Renal cortical epithelial cell (primary cell): ENCODE results near the gene SSUH2. TPM values are rescaled to one million over a fixed set of nuclear protein-coding genes. Genes with fewer than 3 reads are reported as not detected.
A peak's percentile ranks its signal among the peaks of the same experiment; 100 is the strongest.

Source experiments
- DNase-seq: peaks from one replicate; pipeline ENCODE4 v3.0.0-alpha.2; 2011; ENCODE audit warnings: low read depth
- total RNA-seq: library from RNA; depleted of rRNA; stranded (reverse); fragments of >200 nt; gene quantifications from 2 replicates; pipeline ENCODE4 v1.2.3, GENCODE V29; 2014

SSUH2 gene
- total RNA-seq, 1 donor from 2014 or later, result not detected

- DNase-seq, result no peak
Measured at GRCh38 chr3:8608791-8609467, 35.7 kb downstream of the SSUH2 start.

DNA sequence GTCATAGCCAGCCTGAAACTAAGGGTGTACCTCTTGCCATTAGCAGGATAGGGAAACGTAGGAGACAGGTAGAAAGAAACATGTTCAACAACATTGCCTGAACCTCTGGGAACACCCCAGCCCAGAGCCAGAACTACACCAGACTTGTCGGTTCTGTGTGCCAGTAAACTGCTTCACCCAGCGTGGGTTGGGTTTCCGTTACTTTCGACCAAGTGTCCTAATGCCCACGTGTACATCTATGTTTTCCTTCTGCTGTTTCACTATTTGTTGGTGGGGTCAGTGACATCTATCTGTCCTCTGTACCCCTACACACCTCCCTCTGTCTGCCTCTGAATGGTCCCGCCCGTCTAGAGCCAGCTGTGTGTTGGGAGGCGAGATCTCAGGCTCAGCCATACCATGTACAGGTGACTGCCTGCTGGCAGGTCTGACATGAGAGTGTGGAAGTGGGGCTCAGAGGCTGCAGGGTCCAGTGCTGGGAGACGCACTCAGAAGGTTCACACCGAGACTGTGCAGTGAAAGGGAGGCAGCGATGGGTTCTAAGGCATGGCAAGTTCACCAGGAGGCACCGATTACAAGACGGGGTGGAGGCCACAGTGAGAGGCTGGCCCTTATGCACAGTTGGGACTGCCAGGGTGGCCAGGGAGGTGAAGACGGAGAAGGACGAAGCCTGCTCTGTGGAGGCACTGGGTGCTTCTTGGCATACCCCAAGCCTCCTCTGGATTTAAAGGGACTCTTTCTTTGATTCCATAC lies 36.4 kb downstream of the SSUH2 start:
- no peak for DNase-seq

GRCh38 chr3:8607234-8608040 lies 37.2 kb downstream of the SSUH2 start:
- peak; percentile 68 for DNase-seq

DNA sequence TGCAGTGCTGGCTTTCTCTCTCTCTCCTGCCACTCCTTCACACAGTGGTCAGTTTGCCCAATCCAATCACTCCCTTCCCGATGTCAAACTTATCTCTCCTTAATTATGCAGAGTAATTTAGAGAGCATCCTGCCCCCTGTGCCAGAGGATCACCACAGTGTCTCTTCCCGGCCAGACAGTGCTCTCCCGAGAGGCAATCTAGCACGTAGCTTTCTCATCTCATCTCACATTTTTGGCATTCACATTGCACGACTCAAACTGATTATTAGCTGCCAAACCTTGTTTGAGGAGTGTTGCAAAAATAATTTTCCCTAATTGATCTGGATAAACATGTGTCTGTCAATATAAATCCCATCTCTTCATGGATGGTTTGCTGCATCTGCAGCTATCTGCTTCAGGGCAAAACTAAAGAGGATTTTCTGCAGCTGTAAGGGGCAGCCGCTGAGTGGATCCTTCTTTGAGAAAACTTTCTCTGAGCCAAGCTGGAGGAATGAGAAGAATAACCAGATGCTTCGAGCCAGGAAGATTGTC lies 37.8 kb downstream of the SSUH2 start:
- DNase-seq, result no peak

DNA sequence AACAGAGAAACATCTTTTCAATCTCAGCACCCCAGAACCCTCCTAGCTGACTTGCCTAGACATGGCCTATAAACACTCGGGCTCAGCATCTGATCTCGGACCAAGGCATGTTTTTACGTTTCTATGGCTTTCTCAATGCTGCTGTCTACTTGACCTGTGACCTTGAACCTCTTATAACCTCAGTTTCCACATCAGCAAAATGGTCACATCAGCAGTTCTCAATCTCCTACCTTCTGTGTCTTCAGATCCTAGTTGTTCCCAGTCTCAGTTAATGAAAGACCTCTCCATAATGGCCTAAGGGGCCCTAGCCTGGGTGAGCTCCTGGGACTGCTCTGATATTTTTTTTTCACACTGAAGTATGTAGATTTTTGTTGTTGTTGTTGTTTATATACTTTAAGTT lies 39.6 kb downstream of the SSUH2 start:
- DNase-seq, result no peak

GRCh38 chr3:8604006-8604405 lies 40.6 kb downstream of the SSUH2 start:
- DNase-seq, result no peak

GRCh38 chr3:8603115-8603710 lies 41.4 kb downstream of the SSUH2 start:
- no peak for DNase-seq

DNA sequence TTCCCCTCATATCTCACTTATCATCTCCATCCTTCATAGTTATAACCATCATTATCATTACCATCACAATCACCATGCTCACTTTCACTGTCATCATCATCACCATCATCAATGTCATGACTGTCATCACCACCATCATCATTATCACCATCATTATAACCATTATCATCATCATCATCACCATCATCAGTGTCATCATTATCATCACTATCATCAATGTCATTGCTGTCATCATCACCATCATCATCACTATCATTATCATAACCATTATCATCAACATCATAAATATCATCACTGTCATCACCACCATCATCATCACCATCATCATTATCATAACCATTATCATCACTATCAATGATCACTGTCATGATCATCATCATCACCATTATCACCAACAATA lies 44.1 kb downstream of the SSUH2 start:
- no peak for DNase-seq

DNA sequence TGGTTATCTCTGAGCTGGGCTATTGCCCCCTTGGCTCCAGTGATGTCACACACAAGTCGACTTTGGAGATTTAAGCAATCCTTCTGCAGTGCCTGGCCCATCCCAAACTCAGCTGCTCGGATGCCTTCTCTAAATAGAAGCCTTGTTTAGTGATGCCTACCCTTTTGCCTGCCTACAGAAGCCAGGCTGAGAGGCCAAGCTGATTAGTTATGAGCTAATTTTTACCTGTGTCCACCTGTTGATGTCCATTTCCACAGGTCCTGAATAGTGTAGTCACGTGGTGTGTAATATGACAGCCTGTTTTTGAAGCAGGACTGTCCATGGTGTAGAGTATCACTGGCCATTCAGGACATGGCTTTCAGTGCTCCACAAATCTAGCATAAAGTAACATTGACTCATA lies 45.5 kb downstream of the SSUH2 start:
- DNase-seq, result no peak

DNA sequence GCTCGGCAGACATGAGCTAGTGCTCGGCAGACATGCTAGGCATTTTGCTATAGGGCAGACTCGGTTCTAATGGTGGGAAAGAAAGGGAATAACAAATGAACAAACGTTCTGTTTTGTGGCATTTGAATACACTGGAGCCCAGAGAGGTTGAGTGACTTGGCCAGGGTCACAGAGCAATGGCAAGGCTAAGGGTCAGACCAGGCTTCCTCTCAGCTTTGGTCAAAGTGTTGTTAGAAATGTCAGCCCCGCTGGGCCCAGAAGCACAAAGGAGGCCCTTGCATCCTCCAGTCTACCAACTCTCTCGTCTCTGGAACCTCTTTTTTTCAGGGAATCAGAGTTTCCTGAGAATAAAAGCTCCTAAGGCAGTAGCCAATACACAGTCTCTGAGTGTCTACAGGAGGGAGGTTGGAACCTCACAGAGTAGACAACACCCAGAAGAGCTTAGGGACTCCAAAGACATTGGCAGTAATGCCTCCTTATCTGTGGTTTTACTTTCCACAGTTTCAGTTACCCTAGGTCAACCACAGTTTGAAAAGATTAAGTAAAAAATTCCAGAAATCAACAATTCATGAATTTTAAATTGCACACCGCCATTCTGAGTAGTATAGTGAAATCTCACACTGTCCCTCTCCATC lies 47.3 kb downstream of the SSUH2 start:
- DNase-seq, result no peak

DNA sequence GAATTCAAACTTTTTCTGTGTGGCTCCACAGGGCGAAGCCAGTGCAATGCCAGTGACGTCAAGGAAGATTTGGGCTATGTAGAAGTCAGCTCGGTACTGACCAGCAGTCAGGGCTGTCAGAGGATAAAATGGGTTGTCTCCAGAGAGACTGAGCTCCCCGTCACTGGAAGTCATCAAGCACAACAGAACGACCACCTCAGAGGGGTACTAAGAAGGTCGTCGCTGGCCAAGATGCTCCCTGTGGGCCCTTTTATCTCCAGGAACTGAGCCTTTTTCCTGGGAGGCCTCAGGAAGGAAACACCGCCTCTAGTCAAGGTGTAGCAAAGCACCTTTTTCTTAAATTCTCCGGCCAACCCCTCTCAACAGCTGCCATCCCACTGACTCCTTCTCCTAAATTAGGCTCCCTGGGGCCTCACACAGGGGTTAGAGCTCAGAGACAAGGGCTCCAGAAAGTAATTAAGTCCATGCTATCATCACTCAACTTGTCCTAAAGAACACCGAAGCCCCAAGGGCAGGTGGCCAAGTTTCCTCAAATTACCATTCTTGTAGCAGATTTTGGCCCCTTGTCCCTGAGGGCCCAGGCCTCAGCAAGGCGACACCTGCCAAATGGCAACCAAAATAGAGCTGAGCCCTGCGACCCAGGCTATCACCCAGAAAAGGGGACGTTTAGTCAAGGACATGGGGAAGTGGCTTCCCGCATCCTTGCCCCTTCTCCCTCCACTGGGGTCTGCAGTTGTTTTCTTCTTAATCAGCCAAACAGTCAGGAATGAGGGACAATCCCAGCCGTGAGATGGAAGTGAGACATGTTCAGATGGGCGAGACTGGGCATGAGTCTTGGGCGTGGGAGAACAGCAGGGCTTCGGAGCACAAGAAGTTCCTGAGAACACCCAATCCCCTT lies 48.0 kb downstream of the SSUH2 start:
- DNase-seq, result no peak

GRCh38 chr3:8595695-8596115 lies 48.9 kb downstream of the SSUH2 start:
- no peak for DNase-seq

DNA sequence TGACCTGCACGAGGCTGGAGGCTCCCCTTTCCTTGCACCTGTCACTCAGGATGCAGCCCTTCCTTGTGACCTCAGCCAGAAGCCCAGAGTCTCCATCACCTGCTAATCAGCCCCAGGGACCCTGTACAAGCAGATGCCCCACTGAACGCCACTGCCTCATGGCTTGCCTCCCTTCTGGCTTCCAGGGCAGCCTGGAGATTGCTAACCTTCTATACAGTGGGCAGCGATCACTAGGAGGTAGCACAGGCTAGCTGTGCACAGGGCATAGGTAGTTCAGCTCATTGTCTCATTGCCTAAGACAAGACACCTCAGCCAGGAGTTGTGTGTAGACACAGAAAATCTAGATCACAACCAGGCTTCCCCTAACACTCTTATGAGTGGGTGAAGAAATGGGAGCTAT lies 49.3 kb downstream of the SSUH2 start:
- no peak for DNase-seq

DNA sequence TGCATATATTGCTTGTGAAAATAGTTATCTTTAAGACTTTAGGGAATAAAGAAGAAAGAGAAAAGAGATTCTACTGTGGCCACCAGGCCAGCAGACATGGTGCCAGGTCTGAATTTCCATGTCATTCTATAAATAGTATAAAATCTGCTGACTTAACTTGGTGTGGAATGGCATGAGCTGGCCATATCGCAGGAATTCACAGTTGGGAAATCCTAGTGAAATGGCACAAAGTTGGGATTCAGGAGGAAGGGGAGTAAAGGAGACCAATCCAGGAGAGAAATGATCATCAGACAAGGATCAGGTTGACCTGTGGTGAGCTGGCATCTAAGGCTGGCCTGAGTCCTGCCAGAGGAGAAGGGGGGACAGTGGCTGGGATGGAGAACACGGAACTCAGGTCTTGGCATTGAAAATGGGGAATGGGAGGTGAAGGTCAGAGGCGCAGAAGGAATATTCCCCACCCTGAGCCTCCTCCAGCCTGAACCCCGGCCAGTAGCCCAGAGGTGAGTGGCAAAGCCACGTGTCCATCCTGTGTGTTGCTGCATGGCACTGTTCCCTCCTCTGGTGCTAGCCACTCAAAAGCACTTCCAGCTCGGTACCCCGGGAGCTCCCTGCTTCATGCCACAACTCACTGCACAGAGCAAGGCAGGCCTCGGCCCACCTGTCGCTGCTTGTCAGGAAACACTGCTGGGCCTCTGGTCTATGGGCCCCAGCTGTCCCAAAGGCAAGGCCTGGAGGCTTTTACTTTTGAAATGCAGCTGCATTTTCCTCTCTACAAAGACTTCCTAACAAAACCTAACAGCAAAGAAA lies 51.4 kb downstream of the SSUH2 start:
- DNase-seq, result no peak

- no peak for DNase-seq
Measured at GRCh38 chr3:8589880-8590556, 54.6 kb downstream of the SSUH2 start.

GRCh38 chr3:8584661-8585060 lies 59.9 kb downstream of the SSUH2 start:
- DNase-seq, result no peak

DNA sequence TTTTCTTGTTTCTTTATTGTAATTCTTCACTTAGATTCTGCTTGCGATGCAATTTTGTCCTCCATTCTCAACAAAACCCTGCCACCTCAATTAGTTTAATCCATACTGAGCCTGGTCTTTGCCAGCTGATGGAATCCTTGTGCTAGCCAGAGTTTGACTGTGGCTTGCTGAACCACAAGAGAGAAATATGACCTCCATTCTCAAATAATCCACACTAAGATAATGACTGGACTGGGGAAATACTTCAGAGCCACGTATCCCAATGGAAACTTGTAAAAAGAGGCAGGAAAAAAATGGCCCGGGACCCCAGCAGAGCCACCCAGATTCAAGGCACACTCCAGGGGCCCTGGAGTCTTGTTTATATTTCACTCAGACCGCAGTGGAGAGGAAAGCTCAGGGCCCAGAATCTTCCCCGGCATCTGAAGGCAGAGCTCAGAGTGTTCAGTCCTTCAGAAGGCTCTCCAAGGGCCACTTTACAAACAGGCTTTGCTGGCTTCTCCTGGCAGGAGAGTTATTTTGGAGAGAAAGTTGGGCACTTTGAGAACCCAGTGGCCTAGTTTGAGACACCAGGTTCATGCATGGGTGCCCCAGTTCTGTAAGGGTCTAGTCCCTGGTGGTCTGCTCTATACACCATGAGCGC lies 62.7 kb downstream of the SSUH2 start:
- DNase-seq, result no peak

GRCh38 chr3:8581373-8581772 lies 63.2 kb downstream of the SSUH2 start:
- DNase-seq, result no peak

DNA sequence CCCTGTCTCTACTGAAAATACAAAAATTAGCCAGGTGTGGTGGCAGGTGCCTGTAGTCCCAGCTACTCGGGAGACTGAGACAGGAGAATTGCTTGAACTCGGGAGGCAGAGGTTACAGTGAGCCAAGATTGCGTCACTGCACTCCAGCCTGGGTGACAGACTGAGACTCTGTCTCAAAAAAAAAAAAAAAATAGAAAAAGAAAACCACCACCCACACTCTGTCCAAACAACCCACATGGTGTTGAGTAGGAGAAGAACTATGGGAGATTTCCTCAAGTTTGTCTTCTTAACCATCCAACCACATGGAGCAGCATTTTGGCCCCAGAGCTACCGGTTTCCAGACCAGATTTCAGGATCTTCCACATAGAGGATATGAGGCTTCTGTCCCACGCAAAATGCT lies 64.2 kb downstream of the SSUH2 start:
- DNase-seq, result peak; percentile 19
